Ovary (tissue), 9 donors: ENCODE data around the gene E2F2. TPM values are rescaled to one million over a fixed set of nuclear protein-coding genes. Genes with fewer than 3 reads are reported as not detected.
A peak's percentile ranks its signal among the peaks of the same experiment; 100 is the strongest.

ENCODE experiments used
- DNase-seq, 5 donors: peaks; one replicate each; pipeline ENCODE4 v3.0.0-alpha.2; 2019 to 2020
- H3K27ac ChIP-seq, 2 donors: fragments of 200-600 bp; one replicate each; pipeline versions ENCODE4 v1.5.1 to v1.8.0; 2019 to 2022
- H3K27me3 ChIP-seq: fragments of 200-600 bp; one replicate; pipeline ENCODE4 v1.8.0; 2022
- H3K36me3 ChIP-seq: fragments of 200-600 bp; sonication (generic); one replicate; pipeline ENCODE4 v1.5.1; 2019
- H3K4me1 ChIP-seq: one replicate; pipeline ENCODE4 v1.8.1; 2013; ENCODE audit warnings: mild to moderate bottlenecking, moderate library complexity; ENCODE audit not compliant: insufficient read depth
- H3K4me3 ChIP-seq: fragments of 200-600 bp; sonication (generic); one replicate; pipeline ENCODE4 v1.5.1; 2017
- H3K9me3 ChIP-seq, 2 donors: fragments of 200-600 bp in 1 of 2; sonication (generic) in 1 of 2; one replicate each; pipeline versions ENCODE4 v1.5.1 to v1.8.1; 2013 to 2019; ENCODE audit warnings: mild to moderate bottlenecking in 1 of 2, moderate library complexity in 1 of 2
- CTCF ChIP-seq, 3 donors: fragments of 450-650 bp in 2 of 3; fragments of 200-600 bp in 1 of 3; IDR thresholded peaks; one replicate each; pipeline versions ENCODE4 v1.5.1 to v1.8.0; 2016 to 2022; ENCODE audit warnings: antibody characterized with exemption in 3 of 3, mild to moderate bottlenecking in 1 of 3
- EP300 ChIP-seq: sonication (generic); formaldehyde crosslinking; IDR thresholded peaks from one replicate; pipeline ENCODE4 v1.6.1; 2017; ENCODE audit warnings: antibody characterized with exemption
- POLR2A ChIP-seq: fragments of 450-650 bp; IDR thresholded peaks from one replicate; pipeline ENCODE4 v1.6.1; 2017; ENCODE audit warnings: antibody characterized with exemption, mild to moderate bottlenecking, moderate library complexity
- WGBS, 3 donors: extraction: QIAGEN DNeasy Blood & Tissue Kit in 1 of 3; methylation state at CpG; one replicate each; pipeline versions ENCODE4 v1.1.5 to v1.1.7; 2013 to 2017; 5-methylcytosine and 5-hydroxymethylcytosine counted together
- intact Hi-C, 4 donors: fragments of 100-400 bp; cut with DNase I; formaldehyde crosslinking; loops; one replicate each; pipeline versions ENCODE4 v1.11.0 to v1.15.1; 2022 to 2023
- polyA plus RNA-seq, 2 donors: library from polyadenylated mRNA; stranded (reverse); fragments of 200-250 nt in 1 of 2; fragments of 350-450 nt in 1 of 2; fragmentation: Illumina TruSeq in 1 of 2; extraction: RNeasy Lipid Tissue Mini Kit (QIAGEN cat#74804) in 1 of 2; gene quantifications; one replicate each; pipeline ENCODE4 v1.2.3, GENCODE V29; 2013 to 2014
- total RNA-seq, 7 donors: library from RNA; depleted of rRNA in 2 of 7; stranded (reverse); fragments of >200 nt in 2 of 7; fragmentation: NEBNext Ultra II Directional in 3 of 7; extraction: Animal tissue kit (Norgen Biotek cat#: 25700) in 3 of 7; gene quantifications; one replicate each; pipeline versions ENCODE4 v1.1.0 to v1.2.4, GENCODE V29; 2016 to 2023
- donor health status: DM: no; HTN: no; CAD: no; lungs with moderate emphysema.
- donor health status: DM: no; HTN: no; CAD: no.
- donor health status: Bipolar disorder and iron deficiency.
- donor health status: DM: yes; HTN: yes; CAD: no.
- donor health status: DM: no; HTN: no; CAD: no.
- donor health status: DM: yes; HTN: yes; CAD: no.

E2F2 gene
- total and polyA plus RNA-seq, 9 donors = under 0.01 to 1.1 (median 0.15) TPM; not detected in 2

- H3K27ac ChIP-seq = peak overlapping the region; percentile 33 to 52
- peaks cover 15% of the 10 kb centered on the region for H3K4me1 ChIP-seq
- intact Hi-C loops = no loop called here
- WGBS, 3 donors = 1 to 2% (median 2%) methylated on average over 40 to 66 of the region's 66 CpGs
- TF ChIP-seq POLR2A (no peak), EP300 (no peak), CTCF (IDR thresholded peaks at IDR 0.05) (no peak)
- no peaks in the 10 kb centered on the region for H3K27me3 ChIP-seq
- no peaks in the 10 kb centered on the region for H3K36me3 ChIP-seq
- H3K4me3 ChIP-seq = peak overlapping the region; percentile 55
- peak in 4 of 5 donors; percentile 26 to 55 (median 50) for DNase-seq
- no peaks in the 10 kb centered on the region for H3K9me3 ChIP-seq
These were observed 37.1 kb upstream of the E2F2 start for GRCh38 chr1:23567996-23568607.

GRCh38 chr1:23567629-23567995 is 36.6 kb upstream of the E2F2 start:
- Histone ChIP-seq H3K4me1 (peaks cover 15% of the 10 kb centered on the region), H3K27me3 (no peaks in the 10 kb centered on the region), H3K4me3 (peak overlapping the region; percentile 55), H3K36me3 (no peaks in the 10 kb centered on the region), H3K27ac (peak overlapping the region in 1 of 2 donors; percentile 52), H3K9me3 (no peaks in the 10 kb centered on the region)
- DNase-seq = peak in 1 of 5 donors; percentile 36
- intact Hi-C loops = no loop called here
- TF ChIP-seq EP300 = no peak
- no peak for TF ChIP-seq CTCF (IDR thresholded peaks at IDR 0.05)
- TF ChIP-seq POLR2A = no peak
- WGBS, 3 donors = 67 to 77% (median 71%) methylated on average over 15 of the region's 15 CpGs

- Histone ChIP-seq H3K27me3 (no peaks in the 10 kb centered on the region), H3K9me3 (no peaks in the 10 kb centered on the region), H3K27ac (no peak overlapping the region), H3K4me1 (peaks cover 19% of the 10 kb centered on the region), H3K36me3 (no peaks in the 10 kb centered on the region), H3K4me3 (no peak overlapping the region)
- 85 to 88% (median 87%) methylated on average over 6 of the region's 6 CpGs for WGBS, 3 donors
- TF ChIP-seq POLR2A (no peak), CTCF (IDR thresholded peaks at IDR 0.05) (no peak), EP300 (no peak)
- intact Hi-C loops = no loop called here
- no peak for DNase-seq
These were observed 35.3 kb upstream of the E2F2 start for GRCh38 chr1:23566304-23566703.

GRCh38 chr1:23565776-23566175 is 34.7 kb upstream of the E2F2 start:
- Histone ChIP-seq H3K27ac (no peak overlapping the region), H3K36me3 (no peaks in the 10 kb centered on the region), H3K4me1 (peaks cover 24% of the 10 kb centered on the region), H3K9me3 (no peaks in the 10 kb centered on the region), H3K27me3 (no peaks in the 10 kb centered on the region), H3K4me3 (no peak overlapping the region)
- no peak for TF ChIP-seq EP300
- TF ChIP-seq CTCF (IDR thresholded peaks at IDR 0.05) = no peak
- TF ChIP-seq POLR2A = no peak
- 91 to 96% (median 93%) methylated on average over 3 of the region's 3 CpGs for WGBS, 3 donors
- DNase-seq = no peak
- intact Hi-C loops = no loop called here
